Astrocyte (in vitro differentiated cells and primary cell): ENCODE measurements around the gene TCIRG1. TPM values are rescaled to one million over a fixed set of nuclear protein-coding genes. Genes with fewer than 3 reads are reported as not detected.

ENCODE experiments used
- DNase-seq: peaks from one replicate; pipeline ENCODE4 v3.0.0-alpha.2; 2010; ENCODE audit warnings: low read depth
- FAIRE-seq: peaks from 2 replicates; lab custom pipeline; 2011; peaks lifted over from hg19 to GRCh38; lab: Jason Lieb, UNC
- H2AFZ ChIP-seq: 2 replicates; pipeline ENCODE4 v1.6.0; 2012; ENCODE audit warnings: low read depth, low read length, inconsistent platforms
- H3K27ac ChIP-seq: 2 replicates; pipeline ENCODE4 v1.5.1; 2011; ENCODE audit warnings: low read depth, low read length, inconsistent platforms
- H3K27me3 ChIP-seq: 2 replicates; pipeline ENCODE4 v1.6.0; 2011; ENCODE audit warnings: low read length, inconsistent platforms; ENCODE audit not compliant: insufficient read depth
- H3K36me3 ChIP-seq: 2 replicates; pipeline ENCODE4 v1.5.1; 2011; ENCODE audit warnings: low read length, inconsistent platforms; ENCODE audit not compliant: insufficient read depth
- H3K4me1 ChIP-seq: 2 replicates; pipeline ENCODE4 v1.5.1; 2011; ENCODE audit warnings: low read length, inconsistent platforms; ENCODE audit not compliant: insufficient read depth
- H3K4me2 ChIP-seq: 2 replicates; pipeline ENCODE4 v1.6.0; 2012; ENCODE audit warnings: low read length, inconsistent platforms
- H3K4me3 ChIP-seq: 2 replicates; pipeline ENCODE4 v1.5.1; 2011; ENCODE audit warnings: low read depth, mild to moderate bottlenecking, low read length, inconsistent platforms; ENCODE audit not compliant: insufficient read depth
- H3K79me2 ChIP-seq: 2 replicates; pipeline ENCODE4 v1.6.0; 2012; ENCODE audit warnings: mild to moderate bottlenecking, low read length, inconsistent platforms; ENCODE audit not compliant: insufficient read depth
- H3K9ac ChIP-seq: 2 replicates; pipeline ENCODE4 v1.6.0; 2012; ENCODE audit warnings: mild to moderate bottlenecking, low read length, inconsistent platforms
- H3K9me3 ChIP-seq: 2 replicates; pipeline ENCODE4 v1.5.1; 2012; ENCODE audit warnings: low read depth, mild to moderate bottlenecking, low read length, inconsistent platforms; ENCODE audit not compliant: insufficient read depth
- H4K20me1 ChIP-seq: 2 replicates; pipeline ENCODE4 v1.6.0; 2012; ENCODE audit warnings: low read length, inconsistent platforms; ENCODE audit not compliant: insufficient read depth
- H3K27ac Mint-ChIP-seq: one replicate; pipeline ENCODE4 v1.8.0; 2021; ENCODE audit warnings: mild to moderate bottlenecking, mixed read lengths; ENCODE audit not compliant: unreplicated experiment
- H3K27me3 Mint-ChIP-seq: one replicate; pipeline ENCODE4 v1.8.0; 2021; ENCODE audit warnings: low read depth, mixed read lengths; ENCODE audit not compliant: unreplicated experiment
- H3K36me3 Mint-ChIP-seq: one replicate; pipeline ENCODE4 v1.8.0; 2021; ENCODE audit warnings: low read depth, mixed read lengths; ENCODE audit not compliant: unreplicated experiment
- H3K4me1 Mint-ChIP-seq: one replicate; pipeline ENCODE4 v1.8.0; 2021; ENCODE audit warnings: low read depth, mixed read lengths; ENCODE audit not compliant: unreplicated experiment
- H3K4me3 Mint-ChIP-seq: one replicate; pipeline ENCODE4 v1.8.0; 2021; ENCODE audit warnings: mild to moderate bottlenecking, moderate library complexity, mixed read lengths; ENCODE audit not compliant: unreplicated experiment
- H3K9me3 Mint-ChIP-seq: one replicate; pipeline ENCODE4 v1.8.0; 2021; ENCODE audit warnings: mild to moderate bottlenecking, mixed read lengths; ENCODE audit not compliant: unreplicated experiment
- EZH2 ChIP-seq: IDR thresholded peaks from 2 replicates; pipeline ENCODE4 v1.6.1; 2012; ENCODE audit warnings: mild to moderate bottlenecking, low read length, inconsistent platforms; ENCODE audit not compliant: insufficient read depth
- total RNA-seq: library from RNA; stranded (reverse); gene quantifications from 2 replicates; pipeline ENCODE4 v1.2.1, GENCODE V29; 2021
- TF ChIP-seq, protein P1 (sequence below): IDR thresholded peaks from 2 replicates; pipeline ENCODE4 v1.5.1; 2011; ENCODE audit warnings: low read depth, mild to moderate bottlenecking, inconsistent platforms, low read length, moderate library complexity; ENCODE audit not compliant: insufficient read depth

TCIRG1 gene
- total RNA-seq, 1 donor from 2014 or later, result 55.1 TPM

DNA sequence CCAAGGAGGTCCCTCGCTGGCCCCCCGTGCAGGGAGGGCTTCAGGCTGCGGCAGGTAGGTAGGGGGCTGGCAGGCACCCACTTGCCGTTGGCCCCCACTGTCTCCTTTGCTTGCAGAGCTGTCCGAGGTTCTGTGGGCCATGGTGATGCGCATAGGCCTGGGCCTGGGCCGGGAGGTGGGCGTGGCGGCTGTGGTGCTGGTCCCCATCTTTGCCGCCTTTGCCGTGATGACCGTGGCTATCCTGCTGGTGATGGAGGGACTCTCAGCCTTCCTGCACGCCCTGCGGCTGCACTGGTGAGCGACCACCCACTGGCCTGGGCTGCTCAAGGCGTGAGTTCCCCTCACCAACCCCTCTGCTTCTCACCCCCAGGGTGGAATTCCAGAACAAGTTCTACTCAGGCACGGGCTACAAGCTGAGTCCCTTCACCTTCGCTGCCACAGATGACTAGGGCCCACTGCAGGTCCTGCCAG lies 11.6 kb downstream of the TCIRG1 start:
- DNase-seq (no peak), FAIRE-seq (no peak)
- Histone ChIP-seq H3K27me3 (no peaks in the 10 kb centered on the region), H3K4me2 (no peak overlapping the region), H3K27ac (no peak overlapping the region), H3K9ac (no peak overlapping the region), H3K9me3 (no peaks in the 10 kb centered on the region), H4K20me1 (peaks cover 29% of the 10 kb centered on the region), H3K4me1 (peaks cover 7% of the 10 kb centered on the region), H3K79me2 (no peaks in the 10 kb centered on the region), H3K4me3 (no peak overlapping the region), H3K36me3 (no peaks in the 10 kb centered on the region), H2AFZ (no peak overlapping the region)
- H3K4me3 Mint-ChIP-seq, result no peak overlapping the region
- no peak for TF ChIP-seq EZH2
- TF ChIP-seq, protein P1, sequence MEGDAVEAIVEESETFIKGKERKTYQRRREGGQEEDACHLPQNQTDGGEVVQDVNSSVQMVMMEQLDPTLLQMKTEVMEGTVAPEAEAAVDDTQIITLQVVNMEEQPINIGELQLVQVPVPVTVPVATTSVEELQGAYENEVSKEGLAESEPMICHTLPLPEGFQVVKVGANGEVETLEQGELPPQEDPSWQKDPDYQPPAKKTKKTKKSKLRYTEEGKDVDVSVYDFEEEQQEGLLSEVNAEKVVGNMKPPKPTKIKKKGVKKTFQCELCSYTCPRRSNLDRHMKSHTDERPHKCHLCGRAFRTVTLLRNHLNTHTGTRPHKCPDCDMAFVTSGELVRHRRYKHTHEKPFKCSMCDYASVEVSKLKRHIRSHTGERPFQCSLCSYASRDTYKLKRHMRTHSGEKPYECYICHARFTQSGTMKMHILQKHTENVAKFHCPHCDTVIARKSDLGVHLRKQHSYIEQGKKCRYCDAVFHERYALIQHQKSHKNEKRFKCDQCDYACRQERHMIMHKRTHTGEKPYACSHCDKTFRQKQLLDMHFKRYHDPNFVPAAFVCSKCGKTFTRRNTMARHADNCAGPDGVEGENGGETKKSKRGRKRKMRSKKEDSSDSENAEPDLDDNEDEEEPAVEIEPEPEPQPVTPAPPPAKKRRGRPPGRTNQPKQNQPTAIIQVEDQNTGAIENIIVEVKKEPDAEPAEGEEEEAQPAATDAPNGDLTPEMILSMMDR, result no peak
- no peaks in the 10 kb centered on the region for H3K27me3 Mint-ChIP-seq
- peaks cover 15% of the 10 kb centered on the region for H3K36me3 Mint-ChIP-seq
- H3K9me3 Mint-ChIP-seq, result no peaks in the 10 kb centered on the region
- no peak overlapping the region for H3K27ac Mint-ChIP-seq
- H3K4me1 Mint-ChIP-seq, result peaks cover 8% of the 10 kb centered on the region

DNA sequence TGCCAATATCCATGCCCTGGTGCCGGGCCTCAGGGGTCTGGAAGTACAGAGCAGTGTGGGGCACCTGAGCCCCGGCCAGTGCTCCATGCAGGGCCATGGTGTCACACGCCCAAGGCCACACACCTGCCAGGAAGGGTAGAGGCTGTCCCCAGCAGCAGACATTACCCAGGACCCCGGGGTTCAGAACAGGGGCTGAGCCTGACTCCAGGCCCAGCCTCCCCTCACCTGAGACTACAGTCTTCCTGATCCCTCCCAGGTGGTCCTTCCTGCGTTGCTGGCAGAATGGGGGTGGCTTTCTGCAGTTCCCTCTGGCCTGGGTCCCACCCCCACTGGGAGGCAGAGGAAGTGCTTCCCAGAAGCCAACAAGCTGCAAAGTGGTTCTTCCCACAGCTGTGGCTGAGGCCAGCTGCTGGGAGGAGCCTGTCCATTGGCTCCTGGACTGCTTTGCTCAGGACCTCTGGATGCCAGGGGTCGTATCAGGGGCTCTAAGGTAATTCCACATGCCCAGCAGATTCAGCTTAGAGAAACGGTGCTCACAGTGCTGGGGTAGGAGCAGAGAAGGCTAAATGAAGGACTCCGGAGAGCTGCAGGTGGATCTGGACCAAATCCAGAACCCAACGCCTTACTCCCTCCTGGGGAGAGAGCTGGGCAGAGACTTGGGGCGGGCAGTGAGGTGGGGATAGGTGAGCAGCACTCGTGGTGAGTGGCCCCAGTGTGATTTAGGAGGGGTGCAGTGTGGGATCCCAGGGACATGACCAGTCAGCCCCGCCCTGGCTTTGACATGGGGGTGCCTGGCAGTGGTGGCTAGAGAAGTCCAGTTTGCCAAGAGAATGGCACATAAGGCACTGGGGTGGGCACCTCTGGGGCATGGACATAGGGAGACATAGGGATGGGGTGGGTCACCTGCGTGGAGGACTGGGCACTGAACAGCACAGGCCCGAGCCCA lies 12.6 kb downstream of the TCIRG1 start:
- no peaks in the 10 kb centered on the region for H3K36me3 ChIP-seq
- DNase-seq, result no peak
- H3K4me3 Mint-ChIP-seq, result no peak overlapping the region

More for the DNA sequence above, 12.6 kb downstream of the TCIRG1 start:
- Histone ChIP-seq H3K79me2 (no peaks in the 10 kb centered on the region), H2AFZ (no peak overlapping the region), H3K4me1 (peaks cover 7% of the 10 kb centered on the region), H3K4me3 (no peak overlapping the region), H3K27me3 (no peaks in the 10 kb centered on the region), H3K9ac (no peak overlapping the region), H3K9me3 (no peaks in the 10 kb centered on the region), H3K4me2 (no peak overlapping the region), H3K27ac (no peak overlapping the region), H4K20me1 (peaks cover 29% of the 10 kb centered on the region)
- H3K27ac Mint-ChIP-seq, result no peak overlapping the region
- no peak for FAIRE-seq
- no peaks in the 10 kb centered on the region for H3K9me3 Mint-ChIP-seq
- TF ChIP-seq, protein P1, result no peak
- TF ChIP-seq EZH2, result no peak
- H3K36me3 Mint-ChIP-seq, result peaks cover 15% of the 10 kb centered on the region
- no peaks in the 10 kb centered on the region for H3K27me3 Mint-ChIP-seq
- H3K4me1 Mint-ChIP-seq, result peaks cover 8% of the 10 kb centered on the region
